ENCODE results near the gene DLG2. TPM values are rescaled to one million over a fixed set of nuclear protein-coding genes. Genes with fewer than 3 reads are reported as not detected.

The DLG2 gene
- total RNA-seq, 3 donors from 2014 or later = 4.3 to 12.3 (median 6.9) TPM

DNA sequence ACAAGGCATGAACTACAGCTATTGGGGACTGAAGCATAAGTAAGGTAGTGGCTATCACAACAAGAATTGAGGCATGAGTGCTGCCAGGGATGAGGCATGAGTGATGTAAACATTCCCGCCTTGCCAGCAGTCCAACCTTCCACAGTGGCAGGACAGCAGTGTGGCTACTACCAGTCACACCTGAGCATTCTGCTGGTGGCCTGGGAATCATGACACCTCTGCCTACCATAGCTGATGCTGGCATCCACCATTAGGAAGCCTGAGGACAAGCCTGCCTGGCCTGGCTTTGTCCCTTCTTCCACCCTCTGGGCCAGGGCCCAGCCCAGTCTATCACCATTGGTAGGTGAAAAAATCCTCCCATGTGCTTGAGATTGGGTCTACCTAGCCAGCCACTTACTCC, 1628.2 kb downstream of the DLG2 start:
- H3K36me3 ChIP-seq = no peaks in the 10 kb centered on the region

GRCh38 chr11:83990160-83990733, 1636.9 kb downstream of the DLG2 start:
- Histone ChIP-seq H3K36me3 (no peaks in the 10 kb centered on the region), H3K27me3 (no peaks in the 10 kb centered on the region), H3K4me1 (no peaks in the 10 kb centered on the region), H3K9me3 (no peaks in the 10 kb centered on the region), H3K4me3 (no peak overlapping the region), H3K27ac (peak overlapping the region in 1 of 2 donors; percentile 15)
- intact Hi-C loops (cut with DNase I; ENCODE audit: low total_unique reads) = no loop called here
- TF ChIP-seq POLR2AphosphoS5 (IDR thresholded peaks at IDR 0.05) (no peak), POLR2A (IDR thresholded peaks at IDR 0.05) (no peak)
- TF ChIP-seq, protein P1, sequence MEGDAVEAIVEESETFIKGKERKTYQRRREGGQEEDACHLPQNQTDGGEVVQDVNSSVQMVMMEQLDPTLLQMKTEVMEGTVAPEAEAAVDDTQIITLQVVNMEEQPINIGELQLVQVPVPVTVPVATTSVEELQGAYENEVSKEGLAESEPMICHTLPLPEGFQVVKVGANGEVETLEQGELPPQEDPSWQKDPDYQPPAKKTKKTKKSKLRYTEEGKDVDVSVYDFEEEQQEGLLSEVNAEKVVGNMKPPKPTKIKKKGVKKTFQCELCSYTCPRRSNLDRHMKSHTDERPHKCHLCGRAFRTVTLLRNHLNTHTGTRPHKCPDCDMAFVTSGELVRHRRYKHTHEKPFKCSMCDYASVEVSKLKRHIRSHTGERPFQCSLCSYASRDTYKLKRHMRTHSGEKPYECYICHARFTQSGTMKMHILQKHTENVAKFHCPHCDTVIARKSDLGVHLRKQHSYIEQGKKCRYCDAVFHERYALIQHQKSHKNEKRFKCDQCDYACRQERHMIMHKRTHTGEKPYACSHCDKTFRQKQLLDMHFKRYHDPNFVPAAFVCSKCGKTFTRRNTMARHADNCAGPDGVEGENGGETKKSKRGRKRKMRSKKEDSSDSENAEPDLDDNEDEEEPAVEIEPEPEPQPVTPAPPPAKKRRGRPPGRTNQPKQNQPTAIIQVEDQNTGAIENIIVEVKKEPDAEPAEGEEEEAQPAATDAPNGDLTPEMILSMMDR (IDR thresholded peaks at IDR 0.05) = no peak
- DNase-seq (ENCODE audit: low spot score in 2 of 2) = no peak

More for the DNA sequence above, 1628.2 kb downstream of the DLG2 start:
- intact Hi-C loops (cut with DNase I; ENCODE audit: low total_unique reads) = no loop called here
- H3K4me3 ChIP-seq = no peak overlapping the region
- H3K4me1 ChIP-seq = no peaks in the 10 kb centered on the region
- DNase-seq (ENCODE audit: low spot score in 2 of 2) = no peak
- H3K27me3 ChIP-seq = no peaks in the 10 kb centered on the region
- no peak overlapping the region for H3K27ac ChIP-seq
- TF ChIP-seq, protein P1 (IDR thresholded peaks at IDR 0.05) = no peak
- TF ChIP-seq POLR2A (IDR thresholded peaks at IDR 0.05) (no peak), POLR2AphosphoS5 (IDR thresholded peaks at IDR 0.05) (no peak)
- H3K9me3 ChIP-seq = peaks cover 19 to 25% of the 10 kb centered on the region in 2 donors

DNA sequence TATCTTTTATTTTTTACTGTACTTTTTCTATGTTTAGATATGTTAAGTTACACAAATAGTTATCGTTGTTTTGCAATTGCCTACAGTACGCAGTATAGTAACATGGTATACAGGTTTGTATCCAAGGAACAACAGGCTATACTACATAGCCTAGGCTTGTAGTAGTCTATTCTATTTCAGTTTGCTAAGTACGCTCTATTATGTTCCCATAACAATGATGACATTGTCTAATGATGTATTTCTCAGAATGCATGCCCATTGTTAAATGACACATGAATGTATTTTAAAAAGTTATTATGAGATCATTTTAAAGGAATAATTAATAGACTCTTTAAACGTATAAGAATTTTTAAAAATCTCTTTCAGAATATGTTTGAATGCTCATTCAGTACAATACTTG, 1644.3 kb downstream of the DLG2 start:
- Histone ChIP-seq H3K27ac (no peak overlapping the region), H3K4me1 (no peaks in the 10 kb centered on the region), H3K36me3 (no peaks in the 10 kb centered on the region), H3K9me3 (no peaks in the 10 kb centered on the region), H3K27me3 (no peaks in the 10 kb centered on the region), H3K4me3 (no peak overlapping the region)
- TF ChIP-seq, protein P1 (IDR thresholded peaks at IDR 0.05) = no peak
- no peak for TF ChIP-seq POLR2A (IDR thresholded peaks at IDR 0.05)
- no peak for TF ChIP-seq POLR2AphosphoS5 (IDR thresholded peaks at IDR 0.05)
- intact Hi-C loops (cut with DNase I; ENCODE audit: low total_unique reads) = no loop called here
- DNase-seq (ENCODE audit: low spot score in 2 of 2) = no peak

DNA sequence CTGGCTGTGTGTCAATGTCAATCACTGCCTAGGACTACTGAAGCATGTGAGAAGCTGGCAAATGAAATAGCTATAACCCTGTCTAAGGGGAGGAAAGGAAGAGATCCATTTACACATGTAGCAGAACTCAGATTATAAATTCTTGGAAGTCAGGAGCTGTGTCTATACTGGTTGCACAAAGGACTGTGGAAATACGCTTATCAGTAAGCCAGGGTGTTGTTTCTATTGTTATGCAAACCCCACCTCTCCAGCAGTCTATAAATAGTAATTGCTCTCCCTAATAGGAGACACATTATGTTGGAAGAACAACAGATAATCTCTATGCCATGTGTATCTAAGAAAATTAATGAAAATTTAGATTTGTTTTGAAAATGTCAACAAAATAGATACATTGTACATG, 1647.6 kb downstream of the DLG2 start:
- no peak for DNase-seq (ENCODE audit: low spot score in 2 of 2)
- H3K27ac ChIP-seq = no peak overlapping the region

DNA sequence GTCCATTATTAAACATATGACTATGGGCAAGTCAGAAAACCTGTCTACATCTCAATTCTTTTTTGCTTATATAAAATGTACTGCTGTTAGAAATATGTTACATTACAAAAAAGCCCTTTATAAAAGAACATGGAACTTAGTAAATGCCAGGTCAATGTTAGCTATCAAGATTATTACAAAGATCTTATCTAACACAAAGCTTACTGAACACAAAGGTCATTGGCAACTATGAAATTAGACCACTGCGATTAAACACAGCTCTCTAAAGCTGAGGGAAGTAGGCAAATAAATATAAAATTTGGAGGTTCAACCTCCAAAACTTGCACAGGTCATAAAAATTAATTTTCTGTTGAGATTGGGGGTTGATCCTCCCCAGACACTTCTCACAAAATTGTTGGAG, 1648.2 kb downstream of the DLG2 start:
- DNase-seq (ENCODE audit: low spot score in 2 of 2) = no peak
- intact Hi-C loops (cut with DNase I; ENCODE audit: low total_unique reads) = no loop called here
- Histone ChIP-seq H3K27me3 (no peaks in the 10 kb centered on the region), H3K9me3 (no peaks in the 10 kb centered on the region), H3K4me3 (no peak overlapping the region), H3K27ac (no peak overlapping the region), H3K4me1 (no peaks in the 10 kb centered on the region), H3K36me3 (no peaks in the 10 kb centered on the region)
- TF ChIP-seq POLR2A (IDR thresholded peaks at IDR 0.05) = no peak
- TF ChIP-seq, protein P1 (IDR thresholded peaks at IDR 0.05) = no peak
- TF ChIP-seq POLR2AphosphoS5 (IDR thresholded peaks at IDR 0.05) = no peak

More for the DNA sequence above, 1647.6 kb downstream of the DLG2 start:
- TF ChIP-seq POLR2AphosphoS5 (IDR thresholded peaks at IDR 0.05) (no peak), POLR2A (IDR thresholded peaks at IDR 0.05) (no peak)
- TF ChIP-seq, protein P1 (IDR thresholded peaks at IDR 0.05) = no peak
- H3K27me3 ChIP-seq = no peaks in the 10 kb centered on the region
- H3K9me3 ChIP-seq = no peaks in the 10 kb centered on the region
- intact Hi-C loops (cut with DNase I; ENCODE audit: low total_unique reads) = no loop called here
- H3K4me3 ChIP-seq = no peak overlapping the region
- no peaks in the 10 kb centered on the region for H3K4me1 ChIP-seq
- no peaks in the 10 kb centered on the region for H3K36me3 ChIP-seq
